ENCODE results near the gene PPP3R2. TPM values are rescaled to one million over a fixed set of nuclear protein-coding genes. Genes with fewer than 3 reads are reported as not detected.

PPP3R2 gene, protein sequence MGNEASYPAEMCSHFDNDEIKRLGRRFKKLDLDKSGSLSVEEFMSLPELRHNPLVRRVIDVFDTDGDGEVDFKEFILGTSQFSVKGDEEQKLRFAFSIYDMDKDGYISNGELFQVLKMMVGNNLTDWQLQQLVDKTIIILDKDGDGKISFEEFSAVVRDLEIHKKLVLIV
- total RNA-seq, result not detected

DNA sequence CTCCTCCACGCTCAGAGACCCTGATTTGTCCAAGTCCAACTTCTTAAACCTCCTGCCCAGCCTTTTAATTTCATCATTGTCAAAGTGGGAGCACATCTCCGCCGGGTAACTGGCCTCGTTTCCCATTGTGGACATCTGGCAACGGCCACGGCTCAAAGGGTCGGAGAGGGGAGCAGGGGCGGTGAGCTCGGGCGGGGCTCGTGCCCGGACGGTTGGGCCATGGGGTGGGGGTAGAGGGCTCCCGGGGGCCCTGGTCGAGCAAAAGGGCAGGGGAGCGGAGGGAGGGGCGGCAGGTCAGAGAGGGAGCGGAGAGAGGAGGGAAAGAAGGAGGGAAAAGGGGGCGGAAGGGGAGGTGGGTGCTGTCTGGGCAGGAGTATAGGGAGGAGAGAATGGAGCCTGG lies at the start of gene PPP3R2:
PPP3R2 (minus strand) TSS at position 174 of the 400 bp plus-strand sequence; CDS start at position 126, 48 bp downstream.

Other genes with a start within 250 kb of the PPP3R2 start
- gene BAAT, start 210.0 kb downstream of the PPP3R2 start, total RNA-seq, result under 1 TPM; under 0.01 TPM
- gene MRPL50, start 196.4 kb downstream of the PPP3R2 start, total RNA-seq, result 10 to 100 TPM; 12.4 to 16.0 TPM
- gene ZNF189, start 196.1 kb downstream of the PPP3R2 start, total RNA-seq, result 10 to 100 TPM; 12.0 to 13.8 TPM
- under 1 TPM in 1 of 2 donors, not detected in 1; under 0.01 TPM for gene ALDOB, start 159.2 kb downstream of the PPP3R2 start, total RNA-seq
- gene RNF20, start 61.1 kb downstream of the PPP3R2 start, total RNA-seq, result 10 to 100 TPM; 19.3 to 22.3 TPM
- not detected for gene GRIN3A, start 143.7 kb upstream of the PPP3R2 start, total RNA-seq